Neural progenitor cell (in vitro differentiated cells): Measurements from ENCODE around the gene MAML3. TPM values are rescaled to one million over a fixed set of nuclear protein-coding genes. Genes with fewer than 3 reads are reported as not detected.

ENCODE experiments used
- DNase-seq: peaks from one replicate; pipeline ENCODE4 v3.0.0-alpha.2; 2016; ENCODE audit warnings: low spot score
- H2AFZ ChIP-seq: fragments of 200-600 bp; sonication (generic); replicated peaks from 2 replicates; pipeline ENCODE4 v1.6.1; 2016; ENCODE audit warnings: antibody characterized with exemption
- H3F3A ChIP-seq: fragments of 200-600 bp; sonication (generic); 2 replicates; pipeline ENCODE4 v1.6.1; 2016; ENCODE audit warnings: antibody characterized with exemption, low read depth
- H3K27ac ChIP-seq: fragments of 200-600 bp; sonication (generic); 2 replicates; pipeline ENCODE4 v1.5.1; 2016; ENCODE audit warnings: mild to moderate bottlenecking
- H3K27me3 ChIP-seq: fragments of 200-600 bp; sonication (generic); 2 replicates; pipeline ENCODE4 v1.6.1; 2016; ENCODE audit warnings: mild to moderate bottlenecking, moderate library complexity
- H3K36me3 ChIP-seq: fragments of 200-600 bp; sonication (generic); 2 replicates; pipeline ENCODE4 v1.5.1; 2016
- H3K4me1 ChIP-seq: fragments of 200-600 bp; sonication (generic); 2 replicates; pipeline ENCODE4 v1.6.1; 2016; ENCODE audit warnings: mixed run types
- H3K4me2 ChIP-seq: fragments of 200-600 bp; sonication (generic); 2 replicates; pipeline ENCODE4 v1.6.1; 2016
- H3K4me3 ChIP-seq: fragments of 200-600 bp; sonication (generic); 2 replicates; pipeline ENCODE4 v1.5.1; 2016
- H3K79me2 ChIP-seq: fragments of 200-600 bp; sonication (generic); 2 replicates; pipeline ENCODE4 v1.6.1; 2016; ENCODE audit warnings: low read depth
- H3K9ac ChIP-seq: fragments of 200-600 bp; sonication (generic); 2 replicates; pipeline ENCODE4 v1.6.1; 2016
- H3K9me3 ChIP-seq: fragments of 200-600 bp; sonication (generic); 2 replicates; pipeline ENCODE4 v1.5.1; 2016; ENCODE audit warnings: low read depth
- H4K20me1 ChIP-seq: fragments of 200-600 bp; sonication (generic); 2 replicates; pipeline ENCODE4 v1.6.1; 2016; ENCODE audit warnings: low read depth
- H3K27ac Mint-ChIP-seq: 3 replicates; pipeline ENCODE4 v1.8.0; 2021; ENCODE audit warnings: mixed read lengths
- H3K27me3 Mint-ChIP-seq: 2 replicates; pipeline ENCODE4 v1.8.0; 2022; ENCODE audit warnings: low read depth, mild to moderate bottlenecking, inconsistent platforms, moderate library complexity, mixed read lengths; ENCODE audit not compliant: insufficient read depth
- H3K36me3 Mint-ChIP-seq: 3 replicates; pipeline ENCODE4 v1.8.0; 2021; ENCODE audit warnings: mixed read lengths
- H3K4me1 Mint-ChIP-seq: 3 replicates; pipeline ENCODE4 v1.8.0; 2021; ENCODE audit warnings: mixed read lengths
- H3K4me3 Mint-ChIP-seq: 3 replicates; pipeline ENCODE4 v1.8.0; 2021; ENCODE audit warnings: mild to moderate bottlenecking, moderate library complexity, mixed read lengths
- H3K9me3 Mint-ChIP-seq: 3 replicates; pipeline ENCODE4 v1.8.0; 2020; ENCODE audit warnings: mixed read lengths
- EZH2 ChIP-seq: fragments of 200-600 bp; sonication (generic); IDR thresholded peaks from 2 replicates; pipeline ENCODE4 v1.6.1; 2017; ENCODE audit warnings: antibody characterized with exemption, mild to moderate bottlenecking, moderate library complexity
- EZH2phosphoT487 ChIP-seq: fragments of 200-600 bp; sonication (generic); IDR thresholded peaks from 2 replicates; pipeline ENCODE4 v1.6.1; 2017; ENCODE audit warnings: antibody characterized with exemption
- total RNA-seq: library from RNA; depleted of rRNA; stranded (reverse); fragments of >200 nt; gene quantifications from 2 replicates; pipeline ENCODE4 v1.2.3, GENCODE V29; 2015; ENCODE audit warnings: low replicate concordance
- TF ChIP-seq, protein P1 (sequence below): fragments of 200-600 bp; sonication (generic); IDR thresholded peaks from 2 replicates; pipeline ENCODE4 v1.5.1; 2017; ENCODE audit warnings: antibody characterized with exemption, mild to moderate bottlenecking

Gene MAML3
- total RNA-seq, 1 donor from 2014 or later = 14.4 TPM

DNA sequence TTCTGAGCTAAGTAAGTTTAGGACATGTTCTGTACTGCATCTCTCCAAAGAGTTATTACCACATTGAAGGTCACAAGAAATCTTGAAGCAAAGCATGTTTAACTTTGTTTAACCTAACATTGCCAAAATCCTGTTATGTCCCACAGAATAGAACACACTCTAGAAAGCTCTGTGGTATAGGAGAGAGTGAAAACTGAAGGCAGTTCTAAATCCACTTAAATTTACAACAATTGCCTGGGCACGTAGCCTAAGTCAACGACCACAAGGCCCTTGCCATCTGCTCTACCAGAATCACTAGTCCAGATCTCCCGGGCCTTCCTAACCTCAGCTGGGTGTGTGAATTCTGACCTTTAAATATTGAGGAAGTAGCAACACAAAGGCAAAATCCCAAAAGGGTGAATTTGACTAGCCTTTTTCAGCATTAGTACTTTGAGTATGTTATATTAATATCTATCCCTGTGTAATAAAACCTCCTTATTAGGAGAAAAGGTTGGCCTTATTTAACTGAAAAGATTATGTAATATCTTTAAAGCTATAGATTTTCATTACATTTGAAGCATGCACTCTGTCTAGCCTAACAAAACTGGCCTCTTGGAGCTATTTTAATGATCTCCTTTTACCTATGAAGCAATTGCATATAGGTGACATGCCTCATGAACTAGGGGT lies 4.5 kb upstream of the MAML3 start:
- H2AFZ ChIP-seq = no peak overlapping the region
- Mint-ChIP-seq H3K27ac (no peak overlapping the region), H3K4me3 (no peak overlapping the region)

DNA sequence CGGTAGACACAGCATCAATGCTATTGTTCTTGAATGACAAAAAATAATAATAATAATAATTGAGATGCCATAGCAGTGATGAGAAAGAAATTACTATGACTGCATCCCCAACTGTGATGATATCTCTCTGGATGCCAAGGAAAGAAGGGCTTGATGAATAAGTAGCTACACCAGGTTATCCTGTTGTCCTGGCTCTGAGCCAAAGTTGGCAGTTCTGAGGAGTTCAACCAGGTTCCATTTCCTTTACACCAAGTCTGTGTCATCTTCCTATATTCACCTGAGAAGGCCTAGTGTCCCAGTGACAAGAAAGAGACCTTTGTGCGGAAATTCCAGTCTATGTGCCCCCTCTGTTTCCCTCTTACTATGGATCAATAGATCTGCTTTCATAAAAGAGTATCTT lies 3.4 kb upstream of the MAML3 start:
- DNase-seq = no peak
- H3K4me3 Mint-ChIP-seq = no peak overlapping the region

More for the DNA sequence above, 4.5 kb upstream of the MAML3 start:
- Mint-ChIP-seq H3K4me1 (peaks cover 13% of the 10 kb centered on the region), H3K27me3 (peaks cover 2% of the 10 kb centered on the region), H3K9me3 (peaks cover 2% of the 10 kb centered on the region), H3K36me3 (no peaks in the 10 kb centered on the region)
- DNase-seq = no peak
- Histone ChIP-seq H3K79me2 (peaks cover 2% of the 10 kb centered on the region), H3K9me3 (no peaks in the 10 kb centered on the region), H3K27ac (no peak overlapping the region), H3K9ac (no peak overlapping the region), H4K20me1 (no peaks in the 10 kb centered on the region), H3K27me3 (no peaks in the 10 kb centered on the region), H3K4me2 (no peak overlapping the region), H3K4me3 (no peak overlapping the region), H3K4me1 (no peaks in the 10 kb centered on the region), H3K36me3 (no peaks in the 10 kb centered on the region), H3F3A (peaks cover 12% of the 10 kb centered on the region)
- TF ChIP-seq, protein P1, sequence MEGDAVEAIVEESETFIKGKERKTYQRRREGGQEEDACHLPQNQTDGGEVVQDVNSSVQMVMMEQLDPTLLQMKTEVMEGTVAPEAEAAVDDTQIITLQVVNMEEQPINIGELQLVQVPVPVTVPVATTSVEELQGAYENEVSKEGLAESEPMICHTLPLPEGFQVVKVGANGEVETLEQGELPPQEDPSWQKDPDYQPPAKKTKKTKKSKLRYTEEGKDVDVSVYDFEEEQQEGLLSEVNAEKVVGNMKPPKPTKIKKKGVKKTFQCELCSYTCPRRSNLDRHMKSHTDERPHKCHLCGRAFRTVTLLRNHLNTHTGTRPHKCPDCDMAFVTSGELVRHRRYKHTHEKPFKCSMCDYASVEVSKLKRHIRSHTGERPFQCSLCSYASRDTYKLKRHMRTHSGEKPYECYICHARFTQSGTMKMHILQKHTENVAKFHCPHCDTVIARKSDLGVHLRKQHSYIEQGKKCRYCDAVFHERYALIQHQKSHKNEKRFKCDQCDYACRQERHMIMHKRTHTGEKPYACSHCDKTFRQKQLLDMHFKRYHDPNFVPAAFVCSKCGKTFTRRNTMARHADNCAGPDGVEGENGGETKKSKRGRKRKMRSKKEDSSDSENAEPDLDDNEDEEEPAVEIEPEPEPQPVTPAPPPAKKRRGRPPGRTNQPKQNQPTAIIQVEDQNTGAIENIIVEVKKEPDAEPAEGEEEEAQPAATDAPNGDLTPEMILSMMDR = no peak
- TF ChIP-seq EZH2phosphoT487 (no peak), EZH2 (no peak)

DNA sequence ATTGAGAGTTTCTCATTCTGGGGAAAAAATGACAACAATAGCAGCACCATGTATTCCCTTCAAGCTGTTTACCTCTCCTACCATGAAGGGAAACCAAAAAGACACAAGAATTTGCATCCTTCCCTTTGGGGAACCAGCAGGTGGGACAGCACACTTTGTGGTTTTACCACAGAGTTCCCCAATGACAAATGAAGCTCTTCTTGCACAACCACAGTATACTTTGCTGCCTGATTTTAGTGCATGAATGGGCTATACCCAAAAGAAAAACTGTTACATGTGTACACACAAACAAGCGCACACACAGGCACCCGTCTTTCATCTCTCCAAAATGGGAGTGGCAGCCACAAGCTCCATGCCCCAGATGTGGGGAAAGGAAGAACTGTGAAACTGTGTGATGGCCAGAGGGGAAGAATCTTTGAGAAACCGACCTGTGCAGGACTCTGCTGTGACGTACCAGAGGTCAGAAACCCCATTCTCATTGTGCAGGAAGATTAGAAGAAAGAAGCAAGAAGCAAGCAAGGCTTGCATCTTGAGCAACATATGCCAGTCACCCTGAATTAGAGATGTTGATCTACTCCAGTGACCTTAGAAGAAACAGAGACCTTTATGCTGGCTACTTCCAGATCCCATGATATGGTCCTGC lies 2.7 kb upstream of the MAML3 start:
- Mint-ChIP-seq H3K4me3 (no peak overlapping the region), H3K4me1 (peaks cover 5% of the 10 kb centered on the region), H3K9me3 (peaks cover under 1% of the 10 kb centered on the region), H3K36me3 (no peaks in the 10 kb centered on the region), H3K27ac (no peak overlapping the region), H3K27me3 (peaks cover 6% of the 10 kb centered on the region)
- no peak for DNase-seq
- Histone ChIP-seq H3K4me2 (no peak overlapping the region), H3F3A (peaks cover 20% of the 10 kb centered on the region), H2AFZ (no peak overlapping the region), H3K9ac (no peak overlapping the region), H3K9me3 (no peaks in the 10 kb centered on the region), H3K4me1 (no peaks in the 10 kb centered on the region), H4K20me1 (no peaks in the 10 kb centered on the region), H3K36me3 (no peaks in the 10 kb centered on the region), H3K27ac (no peak overlapping the region), H3K27me3 (no peaks in the 10 kb centered on the region), H3K4me3 (no peak overlapping the region), H3K79me2 (peaks cover 14% of the 10 kb centered on the region)
- TF ChIP-seq EZH2 (no peak), EZH2phosphoT487 (no peak)
- TF ChIP-seq, protein P1 = no peak

More for the DNA sequence above, 3.4 kb upstream of the MAML3 start:
- Histone ChIP-seq H3K27ac (no peak overlapping the region), H3F3A (peaks cover 15% of the 10 kb centered on the region), H2AFZ (no peak overlapping the region), H3K27me3 (no peaks in the 10 kb centered on the region), H3K4me1 (no peaks in the 10 kb centered on the region), H3K36me3 (no peaks in the 10 kb centered on the region), H4K20me1 (no peaks in the 10 kb centered on the region), H3K9me3 (no peaks in the 10 kb centered on the region), H3K4me3 (no peak overlapping the region), H3K4me2 (no peak overlapping the region), H3K79me2 (peaks cover 12% of the 10 kb centered on the region), H3K9ac (no peak overlapping the region)
- Mint-ChIP-seq H3K27ac (no peak overlapping the region), H3K36me3 (no peaks in the 10 kb centered on the region), H3K4me1 (peaks cover 5% of the 10 kb centered on the region), H3K9me3 (peaks cover 2% of the 10 kb centered on the region), H3K27me3 (peaks cover 6% of the 10 kb centered on the region)
- TF ChIP-seq EZH2phosphoT487 (no peak), EZH2 (no peak)
- TF ChIP-seq, protein P1 = no peak
